ENCODE data around the gene TTC31. TPM values are rescaled to one million over a fixed set of nuclear protein-coding genes. Genes with fewer than 3 reads are reported as not detected.
"Not testable (repeated sequence)": the region's sequence is repeated elsewhere in the genome, so short reads cannot be mapped to it uniquely, and the experiment has no call there.

The TTC31 gene
- total RNA-seq, 1 donor from 2014 or later, result 16.8 TPM

DNA sequence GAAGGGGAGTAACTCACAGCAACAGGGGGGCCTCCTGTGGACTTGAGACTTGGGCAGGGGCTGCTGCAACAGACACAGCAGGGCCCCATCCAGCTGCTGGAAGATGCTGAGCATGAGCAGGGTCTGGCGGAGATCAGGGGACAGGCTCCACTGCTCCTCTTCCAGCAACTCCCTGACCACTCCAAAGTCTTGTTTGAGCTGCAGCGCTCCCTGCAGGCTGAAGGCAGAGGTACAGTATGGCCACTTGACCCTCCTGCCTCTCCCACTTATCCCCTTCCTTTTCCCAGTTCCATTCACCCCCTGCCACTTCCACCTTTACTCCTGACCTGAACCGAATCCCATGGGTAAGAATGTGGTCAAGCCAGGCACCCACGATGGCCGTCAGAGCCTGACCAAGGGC, 8.0 kb upstream of the TTC31 start:
- H3K4me3 Mint-ChIP-seq (ENCODE audit: unreplicated experiment), result peak overlapping the region; percentile 37
- peaks cover 27% of the 10 kb centered on the region for H3K36me3 Mint-ChIP-seq (ENCODE audit: low read depth, unreplicated experiment)
- TF ChIP-seq, protein P1, sequence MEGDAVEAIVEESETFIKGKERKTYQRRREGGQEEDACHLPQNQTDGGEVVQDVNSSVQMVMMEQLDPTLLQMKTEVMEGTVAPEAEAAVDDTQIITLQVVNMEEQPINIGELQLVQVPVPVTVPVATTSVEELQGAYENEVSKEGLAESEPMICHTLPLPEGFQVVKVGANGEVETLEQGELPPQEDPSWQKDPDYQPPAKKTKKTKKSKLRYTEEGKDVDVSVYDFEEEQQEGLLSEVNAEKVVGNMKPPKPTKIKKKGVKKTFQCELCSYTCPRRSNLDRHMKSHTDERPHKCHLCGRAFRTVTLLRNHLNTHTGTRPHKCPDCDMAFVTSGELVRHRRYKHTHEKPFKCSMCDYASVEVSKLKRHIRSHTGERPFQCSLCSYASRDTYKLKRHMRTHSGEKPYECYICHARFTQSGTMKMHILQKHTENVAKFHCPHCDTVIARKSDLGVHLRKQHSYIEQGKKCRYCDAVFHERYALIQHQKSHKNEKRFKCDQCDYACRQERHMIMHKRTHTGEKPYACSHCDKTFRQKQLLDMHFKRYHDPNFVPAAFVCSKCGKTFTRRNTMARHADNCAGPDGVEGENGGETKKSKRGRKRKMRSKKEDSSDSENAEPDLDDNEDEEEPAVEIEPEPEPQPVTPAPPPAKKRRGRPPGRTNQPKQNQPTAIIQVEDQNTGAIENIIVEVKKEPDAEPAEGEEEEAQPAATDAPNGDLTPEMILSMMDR (IDR thresholded peaks at IDR 0.05; ENCODE audit: unreplicated experiment), result peak; percentile 31
- no peaks in the 10 kb centered on the region for H3K9me3 Mint-ChIP-seq (ENCODE audit: unreplicated experiment)
- H3K27me3 Mint-ChIP-seq (ENCODE audit: unreplicated experiment), result peaks cover 6% of the 10 kb centered on the region
- H3K27ac Mint-ChIP-seq (ENCODE audit: unreplicated experiment), result no peak overlapping the region
- DNase-seq (ENCODE audit: low spot score), result peak; percentile 37
- peaks cover 16% of the 10 kb centered on the region for H3K4me1 Mint-ChIP-seq (ENCODE audit: unreplicated experiment)

DNA sequence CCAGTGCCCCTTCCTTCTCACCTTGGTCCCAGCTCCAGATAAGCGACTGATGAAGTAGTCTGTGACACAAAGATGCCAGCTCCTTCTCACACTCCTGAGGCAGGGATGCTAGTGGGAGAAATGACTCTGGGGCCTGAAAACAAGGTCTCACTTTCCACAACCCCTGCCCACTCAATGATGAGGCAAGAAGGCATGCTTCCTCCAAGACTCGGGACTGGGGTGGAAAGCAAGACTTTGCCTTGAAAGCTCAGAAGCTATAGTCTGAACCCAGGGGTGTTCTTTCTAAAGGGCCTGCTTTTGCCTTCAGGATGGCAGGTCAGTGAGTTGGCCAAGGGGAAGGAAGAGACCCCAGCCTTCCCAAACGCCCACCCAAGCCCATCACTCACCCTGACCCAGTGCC, 1.4 kb upstream of the TTC31 start:
- H3K27ac Mint-ChIP-seq (ENCODE audit: unreplicated experiment), result no peak overlapping the region
- H3K4me3 Mint-ChIP-seq (ENCODE audit: unreplicated experiment), result peak overlapping the region; percentile 90
- peaks cover 3% of the 10 kb centered on the region for H3K27me3 Mint-ChIP-seq (ENCODE audit: unreplicated experiment)
- H3K36me3 Mint-ChIP-seq (ENCODE audit: low read depth, unreplicated experiment), result peaks cover 10% of the 10 kb centered on the region
- peaks cover 21% of the 10 kb centered on the region for H3K4me1 Mint-ChIP-seq (ENCODE audit: unreplicated experiment)
- TF ChIP-seq, protein P1 (IDR thresholded peaks at IDR 0.05; ENCODE audit: unreplicated experiment), result no peak
- H3K9me3 Mint-ChIP-seq (ENCODE audit: unreplicated experiment), result no peaks in the 10 kb centered on the region
- no peak for DNase-seq (ENCODE audit: low spot score)

DNA sequence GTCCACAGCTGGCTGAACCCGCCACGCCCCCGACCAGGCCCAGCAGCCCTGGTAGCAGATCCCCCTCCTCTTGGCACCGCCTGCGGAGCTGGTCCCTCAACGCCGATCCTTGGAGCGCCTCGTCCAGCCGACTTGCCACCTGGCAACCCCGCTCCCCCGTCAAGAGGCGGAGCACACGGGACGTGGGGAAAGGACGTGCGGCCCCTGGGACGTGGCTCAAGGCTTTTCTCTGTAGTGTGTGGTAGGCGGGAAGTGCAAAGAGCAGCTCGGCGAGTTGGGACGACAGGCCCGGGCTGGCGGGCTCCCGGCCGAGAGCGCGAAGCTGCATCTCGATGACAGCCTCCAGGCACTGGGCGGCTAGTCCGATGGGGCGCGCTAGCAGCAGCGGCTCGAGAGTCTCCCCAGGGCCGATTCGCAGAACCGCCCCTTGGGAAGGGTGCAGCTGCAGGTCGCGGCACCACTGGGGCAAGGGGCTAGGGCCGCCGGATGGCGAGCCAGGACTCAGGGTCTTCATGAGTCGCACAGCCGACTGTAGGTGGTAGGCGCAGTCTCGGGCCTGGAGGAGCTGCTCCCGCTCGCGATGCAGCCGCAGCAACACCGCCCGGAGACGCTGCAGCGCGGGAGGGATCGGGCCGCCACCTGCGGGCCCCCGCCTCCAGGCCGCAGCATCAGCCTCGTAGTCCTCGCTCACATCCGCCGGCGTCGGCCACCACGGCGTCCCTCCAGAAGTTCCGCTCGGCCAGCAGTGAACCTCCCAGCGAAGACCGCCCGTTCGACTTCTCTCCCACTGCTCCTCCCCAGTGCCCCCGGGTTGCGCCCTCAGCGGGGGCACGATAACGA, 700 bp upstream of the TTC31 start:
- Mint-ChIP-seq H3K9me3 (ENCODE audit: unreplicated experiment) (no peaks in the 10 kb centered on the region), H3K4me1 (ENCODE audit: unreplicated experiment) (peaks cover 20% of the 10 kb centered on the region), H3K4me3 (ENCODE audit: unreplicated experiment) (peak overlapping the region; percentile 98), H3K36me3 (ENCODE audit: low read depth, unreplicated experiment) (peaks cover 5% of the 10 kb centered on the region), H3K27ac (ENCODE audit: unreplicated experiment) (peak overlapping the region; percentile 94), H3K27me3 (ENCODE audit: unreplicated experiment) (peaks cover 4% of the 10 kb centered on the region)
- TF ChIP-seq, protein P1 (IDR thresholded peaks at IDR 0.05; ENCODE audit: unreplicated experiment), result no peak
- peak; percentile 57 for DNase-seq (ENCODE audit: low spot score)

DNA sequence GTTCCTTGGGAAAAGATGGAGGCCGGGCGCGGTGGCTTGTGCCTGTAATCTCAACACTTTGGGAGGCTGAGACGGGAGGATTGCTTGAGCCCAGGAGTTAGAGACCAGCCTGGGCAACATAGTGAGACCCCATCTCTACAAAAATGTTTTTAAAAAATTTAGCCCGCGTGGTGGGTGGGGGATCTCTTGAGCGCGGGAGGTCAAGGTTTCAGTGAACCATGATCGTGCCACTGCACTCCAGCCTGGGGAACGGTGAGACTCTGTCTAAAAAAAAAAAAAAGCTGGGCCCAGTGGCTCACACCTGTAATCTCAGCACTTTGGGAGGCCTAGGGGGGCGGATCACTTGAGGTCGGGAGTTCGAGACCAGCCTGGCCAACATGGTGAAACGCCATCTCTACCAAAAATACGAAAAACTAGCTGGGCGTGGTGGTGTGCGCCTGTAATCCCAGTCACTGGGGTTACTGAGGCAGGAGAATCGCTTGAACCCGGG, 839 bp downstream of the TTC31 start:
- H3K27ac Mint-ChIP-seq (ENCODE audit: unreplicated experiment), result peak overlapping the region; percentile 94
- not testable (repeated sequence) for H3K36me3 Mint-ChIP-seq (ENCODE audit: low read depth, unreplicated experiment); H3K9me3 Mint-ChIP-seq (ENCODE audit: unreplicated experiment); DNase-seq (ENCODE audit: low spot score); H3K27me3 Mint-ChIP-seq (ENCODE audit: unreplicated experiment)
- H3K4me1 Mint-ChIP-seq (ENCODE audit: unreplicated experiment), result peaks cover 15% of the 10 kb centered on the region
- peak overlapping the region; percentile 98 for H3K4me3 Mint-ChIP-seq (ENCODE audit: unreplicated experiment)

DNA sequence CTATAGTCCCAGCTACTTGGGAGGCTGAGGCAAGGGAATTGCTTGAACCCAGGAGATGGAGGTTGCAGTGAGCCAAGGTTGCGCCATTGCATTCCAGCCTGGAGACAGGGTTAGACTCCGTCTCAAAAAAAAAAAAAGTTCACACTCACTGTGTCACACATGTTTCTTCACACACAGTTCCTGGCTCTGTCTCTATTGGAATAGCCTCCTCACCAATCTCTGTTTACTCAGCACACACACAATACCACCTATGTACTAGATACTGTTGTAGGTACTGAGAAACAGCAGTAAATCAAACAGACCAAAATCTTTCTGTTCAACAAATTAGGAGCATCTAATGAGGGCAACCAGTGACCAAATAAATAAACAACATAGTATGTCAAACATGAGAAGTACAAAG, 3.3 kb downstream of the TTC31 start:
- Mint-ChIP-seq H3K4me1 (ENCODE audit: unreplicated experiment) (peaks cover 9% of the 10 kb centered on the region), H3K27me3 (ENCODE audit: unreplicated experiment) (peaks cover 12% of the 10 kb centered on the region), H3K9me3 (ENCODE audit: unreplicated experiment) (no peaks in the 10 kb centered on the region), H3K4me3 (ENCODE audit: unreplicated experiment) (no peak overlapping the region), H3K27ac (ENCODE audit: unreplicated experiment) (no peak overlapping the region), H3K36me3 (ENCODE audit: low read depth, unreplicated experiment) (peaks cover 19% of the 10 kb centered on the region)
- TF ChIP-seq, protein P1 (IDR thresholded peaks at IDR 0.05; ENCODE audit: unreplicated experiment), result no peak
- no peak for DNase-seq (ENCODE audit: low spot score)

Data from endothelial cell (in vitro differentiated cells).